HepG2 (cell line): ENCODE results near the gene H1-8. TPM values are rescaled to one million over a fixed set of nuclear protein-coding genes. Genes with fewer than 3 reads are reported as not detected.

Source experiments
- BRD4 ChIP-seq: sonication (generic); formaldehyde crosslinking; IDR thresholded peaks from 2 replicates; pipeline ENCODE4 v1.4.0; 2020; ENCODE audit warnings: missing genetic modification reagents
- CEBPG ChIP-seq: IDR thresholded peaks from 2 replicates; pipeline ENCODE4 v1.6.1; 2016
- HNRNPLL ChIP-seq: fragments of 200-400 bp; formaldehyde crosslinking; IDR thresholded peaks from 2 replicates; pipeline ENCODE4 v1.6.1; 2017; ENCODE audit warnings: mild to moderate bottlenecking, low read depth, low read length; ENCODE audit not compliant: poor library complexity, severe bottlenecking
- KIAA2018 ChIP-seq: sonication (generic); formaldehyde crosslinking; IDR thresholded peaks from 2 replicates; pipeline ENCODE4 v1.5.0; 2020; ENCODE audit warnings: mild to moderate bottlenecking, missing genetic modification reagents, borderline replicate concordance
- MATR3 ChIP-seq: sonication (generic); formaldehyde crosslinking; IDR thresholded peaks from 2 replicates; pipeline ENCODE4 v1.4.0; 2020; ENCODE audit warnings: missing genetic modification reagents
- MTERF4 ChIP-seq: sonication (generic); formaldehyde crosslinking; IDR thresholded peaks from 2 replicates; pipeline ENCODE4 v1.8.0; 2023; ENCODE audit warnings: mild to moderate bottlenecking, missing genetic modification reagents
- MYPOP ChIP-seq: sonication (generic); formaldehyde crosslinking; IDR thresholded peaks from 2 replicates; pipeline ENCODE4 v1.8.1; 2023; ENCODE audit warnings: mild to moderate bottlenecking, moderate library complexity, missing genetic modification reagents
- NKX3-1 ChIP-seq: sonication (generic); formaldehyde crosslinking; IDR thresholded peaks from 2 replicates; pipeline ENCODE4 v1.5.0; 2020; ENCODE audit warnings: missing genetic modification reagents
- PHF8 ChIP-seq: sonication (generic); formaldehyde crosslinking; IDR thresholded peaks from 2 replicates; pipeline ENCODE4 v1.5.0; 2020; ENCODE audit warnings: missing genetic modification reagents
- POGK ChIP-seq: sonication (generic); formaldehyde crosslinking; conservative IDR thresholded peaks from 2 replicates; pipeline ENCODE4 v1.8.0; 2022; ENCODE audit warnings: mild to moderate bottlenecking, moderate library complexity, missing genetic modification reagents
- TEAD3 ChIP-seq: optimal IDR thresholded peaks from 2 replicates; pipeline ENCODE3; 2016; ENCODE audit warnings: borderline replicate concordance
- TSC22D2 ChIP-seq: sonication (generic); formaldehyde crosslinking; IDR thresholded peaks from 2 replicates; pipeline ENCODE4 v1.5.1; 2020; ENCODE audit warnings: missing genetic modification reagents, mild to moderate bottlenecking, borderline replicate concordance
- ZNF230 ChIP-seq: sonication (generic); formaldehyde crosslinking; IDR thresholded peaks from 2 replicates; pipeline ENCODE4 v1.4.0; 2020; ENCODE audit warnings: mild to moderate bottlenecking, missing genetic modification reagents
- ZNF235 ChIP-seq: sonication (generic); formaldehyde crosslinking; IDR thresholded peaks from 2 replicates; pipeline ENCODE4 v1.8.1; 2023; ENCODE audit warnings: mild to moderate bottlenecking, missing genetic modification reagents, borderline replicate concordance
- ZNF430 ChIP-seq: sonication (generic); formaldehyde crosslinking; IDR thresholded peaks from 2 replicates; pipeline ENCODE4 v1.9.0; 2021; ENCODE audit warnings: mild to moderate bottlenecking, missing genetic modification reagents
- ZNF552 ChIP-seq: sonication (generic); formaldehyde crosslinking; IDR thresholded peaks from 2 replicates; pipeline ENCODE4 v1.9.0; 2022; ENCODE audit warnings: missing genetic modification reagents, mild to moderate bottlenecking, borderline replicate concordance
- ZNF747 ChIP-seq: sonication (generic); formaldehyde crosslinking; IDR thresholded peaks from 2 replicates; pipeline ENCODE4 v1.8.1; 2023; ENCODE audit warnings: missing genetic modification reagents, mild to moderate bottlenecking, borderline replicate concordance
- polyA plus RNA-seq, 8 experiments: library from polyadenylated mRNA; depleted of rRNA in 3 of 8; stranded (reverse) in 7 of 8; unstranded in 1 of 8; fragments of >200 nt; fragmentation: Illumina TruSeq in 4 of 8; extraction: Trizol in 4 of 8; gene quantifications; 2 replicates each; pipeline versions ENCODE4 v1.2.1 to v1.2.3, GENCODE V29; 2011 to 2016; ENCODE audit warnings: low read depth in 4 of 8, missing spikeins in 1 of 8, mixed read lengths in 1 of 8; ENCODE audit not compliant: insufficient read depth in 1 of 8
- total RNA-seq, 5 experiments: library from RNA; depleted of rRNA; stranded (reverse); fragments of >200 nt; fragmentation: Illumina TruSeq; extraction: Trizol; gene quantifications; 2 replicates each; pipeline ENCODE4 v1.2.3, GENCODE V29; 2016; ENCODE audit warnings: low read depth in 1 of 5

H1-8 gene
- total and polyA plus RNA-seq, 2 of the 13 experiments (the other 11 are each of a cell fraction or from before 2014, with no cell fraction given): 0.08 TPM; not detected in 1

GRCh38 chr3:129597087-129597999 lies 54.4 kb downstream of the H1-8 start (continued):
- TF ChIP-seq KIAA2018 (CRISPR knock-in tag) (no peak), HNRNPLL (peak; percentile 28), ZNF552 (CRISPR knock-in tag) (no peak), MATR3 (CRISPR knock-in tag) (no peak), ZNF430 (CRISPR knock-in tag) (0 out of 2 replicates have a peak, but pooled peaks have one; percentile 52), ZNF747 (CRISPR knock-in tag) (no peak), NKX3-1 (CRISPR knock-in tag) (no peak), ZNF230 (CRISPR knock-in tag) (no peak), CEBPG (CRISPR knock-in tag) (no peak), TSC22D2 (CRISPR knock-in tag) (no peak), MYPOP (CRISPR knock-in tag) (0 out of 2 replicates have a peak, but pooled peaks have one; percentile 15), BRD4 (CRISPR knock-in tag) (peak; percentile 20; the same call in 1 of the 2 replicates), PHF8 (peak; percentile 4; the same call in 1 of the 2 replicates), POGK (CRISPR knock-in tag) (0 out of 2 replicates have a peak, but pooled peaks have one; percentile 51), ZNF235 (CRISPR knock-in tag) (no peak), MTERF4 (CRISPR knock-in tag) (no peak), TEAD3 (no peak)
